Mesothelial cell of epicardium (in vitro differentiated cells): ENCODE data around the gene DEFB114. TPM values are rescaled to one million over a fixed set of nuclear protein-coding genes. Genes with fewer than 3 reads are reported as not detected.

Experiments used
- DNase-seq, 2 experiments: peaks; one replicate each; pipeline ENCODE4 v3.0.0; 2021; ENCODE audit warnings: low spot score in 2 of 2; ENCODE audit not compliant: unreplicated experiment in 2 of 2
- H3K27ac Mint-ChIP-seq: 2 replicates; pipeline ENCODE4 v1.8.0; 2021; ENCODE audit warnings: mixed read lengths
- H3K27me3 Mint-ChIP-seq: 2 replicates; pipeline ENCODE4 v1.8.0; 2021; ENCODE audit warnings: low read depth, mixed read lengths
- H3K36me3 Mint-ChIP-seq: 2 replicates; pipeline ENCODE4 v1.8.0; 2021; ENCODE audit warnings: mixed read lengths
- H3K4me1 Mint-ChIP-seq: 2 replicates; pipeline ENCODE4 v1.8.0; 2021; ENCODE audit warnings: mixed read lengths
- H3K4me3 Mint-ChIP-seq: 2 replicates; pipeline ENCODE4 v1.8.0; 2021; ENCODE audit warnings: mild to moderate bottlenecking, moderate library complexity, mixed read lengths
- H3K9me3 Mint-ChIP-seq: 2 replicates; pipeline ENCODE4 v1.8.0; 2021; ENCODE audit warnings: mixed read lengths
- total RNA-seq: library from RNA; stranded (reverse); gene quantifications from 3 replicates; pipeline ENCODE4 v1.2.1, GENCODE V29; 2021
- TF ChIP-seq, protein P1 (sequence below): fragments of 200-600 bp; sonication (generic); IDR thresholded peaks from one replicate; pipeline ENCODE4 v1.5.0; 2021; ENCODE audit warnings: antibody characterized with exemption; ENCODE audit not compliant: unreplicated experiment

Gene DEFB114
- total RNA-seq, 1 donor from 2014 or later = not detected

DNA sequence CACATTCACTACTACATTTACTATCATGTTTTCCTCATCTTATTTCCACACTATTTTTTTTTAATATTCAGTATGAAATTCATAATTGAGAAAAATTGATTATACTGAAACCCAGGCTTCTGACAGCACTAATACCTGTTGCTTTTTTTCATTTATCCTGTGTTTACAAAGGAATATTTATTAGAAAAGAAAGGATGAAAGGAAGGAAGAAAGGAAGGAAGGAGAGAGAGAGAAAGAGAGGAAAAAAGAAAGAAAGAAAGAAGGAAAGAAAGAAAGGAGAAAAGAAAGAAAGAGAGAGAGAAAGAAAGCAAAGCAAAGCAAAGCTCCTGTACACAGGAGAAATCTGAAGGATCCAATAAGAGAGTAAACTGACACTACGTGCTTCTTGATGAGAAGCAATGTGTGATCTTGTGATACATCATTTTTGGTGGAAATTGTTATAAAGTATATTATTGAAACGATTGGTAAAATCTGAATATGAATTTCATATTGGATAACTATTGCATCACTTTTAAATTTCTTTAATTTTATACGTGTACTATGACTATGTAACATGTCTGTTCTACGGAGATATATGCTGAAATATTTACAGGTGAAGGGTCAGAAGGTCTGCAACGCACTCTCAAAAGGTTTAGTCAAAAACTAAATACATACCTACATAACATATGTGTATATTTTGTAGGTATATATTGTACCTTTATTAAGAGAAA, 43.9 kb downstream of the DEFB114 start:
- no peak for DNase-seq
- Mint-ChIP-seq H3K36me3 (no peaks in the 10 kb centered on the region), H3K9me3 (no peaks in the 10 kb centered on the region), H3K4me1 (peaks cover 4% of the 10 kb centered on the region), H3K27me3 (peaks cover 4% of the 10 kb centered on the region), H3K27ac (no peak overlapping the region), H3K4me3 (no peak overlapping the region)
- TF ChIP-seq, protein P1, sequence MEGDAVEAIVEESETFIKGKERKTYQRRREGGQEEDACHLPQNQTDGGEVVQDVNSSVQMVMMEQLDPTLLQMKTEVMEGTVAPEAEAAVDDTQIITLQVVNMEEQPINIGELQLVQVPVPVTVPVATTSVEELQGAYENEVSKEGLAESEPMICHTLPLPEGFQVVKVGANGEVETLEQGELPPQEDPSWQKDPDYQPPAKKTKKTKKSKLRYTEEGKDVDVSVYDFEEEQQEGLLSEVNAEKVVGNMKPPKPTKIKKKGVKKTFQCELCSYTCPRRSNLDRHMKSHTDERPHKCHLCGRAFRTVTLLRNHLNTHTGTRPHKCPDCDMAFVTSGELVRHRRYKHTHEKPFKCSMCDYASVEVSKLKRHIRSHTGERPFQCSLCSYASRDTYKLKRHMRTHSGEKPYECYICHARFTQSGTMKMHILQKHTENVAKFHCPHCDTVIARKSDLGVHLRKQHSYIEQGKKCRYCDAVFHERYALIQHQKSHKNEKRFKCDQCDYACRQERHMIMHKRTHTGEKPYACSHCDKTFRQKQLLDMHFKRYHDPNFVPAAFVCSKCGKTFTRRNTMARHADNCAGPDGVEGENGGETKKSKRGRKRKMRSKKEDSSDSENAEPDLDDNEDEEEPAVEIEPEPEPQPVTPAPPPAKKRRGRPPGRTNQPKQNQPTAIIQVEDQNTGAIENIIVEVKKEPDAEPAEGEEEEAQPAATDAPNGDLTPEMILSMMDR = no peak

DNA sequence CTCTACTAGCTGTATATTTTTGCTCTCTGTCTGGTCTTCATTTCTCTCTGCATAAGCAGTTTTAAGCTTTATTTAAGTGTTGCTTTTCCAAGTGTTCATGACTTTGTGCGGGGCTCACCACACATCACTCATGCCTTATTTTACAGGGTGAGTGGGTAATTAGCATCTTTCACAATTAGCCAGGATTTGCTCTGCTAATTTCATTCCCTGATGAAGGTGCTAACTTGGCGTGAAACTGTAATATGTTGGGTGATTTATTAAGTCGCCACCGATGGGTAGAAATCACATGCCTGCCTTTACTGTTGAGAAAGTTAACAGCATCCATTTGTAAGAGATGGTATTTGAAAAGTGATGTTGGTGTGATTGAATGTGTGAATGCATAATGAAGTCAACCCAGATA, 44.7 kb downstream of the DEFB114 start:
- H3K9me3 Mint-ChIP-seq = no peaks in the 10 kb centered on the region
- TF ChIP-seq, protein P1 = no peak
- H3K36me3 Mint-ChIP-seq = no peaks in the 10 kb centered on the region
- H3K27me3 Mint-ChIP-seq = peaks cover 4% of the 10 kb centered on the region
- H3K4me1 Mint-ChIP-seq = peaks cover 13% of the 10 kb centered on the region
- DNase-seq = no peak
- H3K4me3 Mint-ChIP-seq = no peak overlapping the region
- H3K27ac Mint-ChIP-seq = no peak overlapping the region

DNA sequence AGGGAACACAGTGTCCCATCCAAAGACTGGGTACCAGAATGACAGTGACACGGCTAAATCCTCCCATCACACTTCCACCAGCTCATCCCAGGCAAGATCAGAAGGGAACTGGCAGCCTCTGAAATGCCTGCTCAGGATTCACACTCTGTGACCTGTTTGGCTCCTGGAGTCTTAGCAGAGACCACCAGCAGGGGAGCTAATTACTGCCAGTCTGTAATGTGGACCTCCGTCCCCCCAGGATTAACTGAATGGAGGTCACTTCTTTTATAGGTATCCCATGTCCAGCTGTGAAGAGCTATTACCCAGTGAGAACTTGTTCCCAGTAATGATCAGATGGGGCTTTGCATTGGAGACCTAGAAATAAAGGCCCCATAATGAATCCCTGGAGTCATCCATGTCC, 45.2 kb downstream of the DEFB114 start:
- Mint-ChIP-seq H3K27ac (no peak overlapping the region), H3K36me3 (no peaks in the 10 kb centered on the region), H3K4me1 (peaks cover 16% of the 10 kb centered on the region), H3K9me3 (no peaks in the 10 kb centered on the region), H3K4me3 (no peak overlapping the region), H3K27me3 (peaks cover 4% of the 10 kb centered on the region)
- TF ChIP-seq, protein P1 = no peak
- DNase-seq = no peak

DNA sequence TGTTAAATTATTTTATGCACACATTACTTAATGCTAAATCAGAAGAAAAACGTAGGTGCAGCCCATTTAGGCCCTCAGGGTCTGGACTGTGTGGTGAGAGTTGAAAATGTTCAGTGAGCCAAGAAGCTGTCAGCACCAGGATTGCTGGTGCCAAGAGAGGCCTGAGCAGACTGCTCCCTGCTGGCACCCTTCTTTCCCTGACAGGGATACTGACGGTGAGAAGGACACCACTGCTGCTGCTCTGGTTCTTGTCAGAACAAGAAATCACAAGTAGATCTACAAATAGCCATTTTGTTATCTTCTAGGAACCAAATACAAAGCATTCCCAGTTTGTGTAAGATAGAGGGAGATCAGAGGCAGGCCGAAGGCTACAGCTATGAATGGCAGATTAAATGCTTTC, 48.9 kb downstream of the DEFB114 start:
- H3K27me3 Mint-ChIP-seq = peaks cover 4% of the 10 kb centered on the region
- peak overlapping the region; percentile 32 for H3K27ac Mint-ChIP-seq
- TF ChIP-seq, protein P1 = no peak
- H3K36me3 Mint-ChIP-seq = no peaks in the 10 kb centered on the region
- no peak for DNase-seq
- peaks cover 23% of the 10 kb centered on the region for H3K4me1 Mint-ChIP-seq
- no peaks in the 10 kb centered on the region for H3K9me3 Mint-ChIP-seq
- no peak overlapping the region for H3K4me3 Mint-ChIP-seq

DNA sequence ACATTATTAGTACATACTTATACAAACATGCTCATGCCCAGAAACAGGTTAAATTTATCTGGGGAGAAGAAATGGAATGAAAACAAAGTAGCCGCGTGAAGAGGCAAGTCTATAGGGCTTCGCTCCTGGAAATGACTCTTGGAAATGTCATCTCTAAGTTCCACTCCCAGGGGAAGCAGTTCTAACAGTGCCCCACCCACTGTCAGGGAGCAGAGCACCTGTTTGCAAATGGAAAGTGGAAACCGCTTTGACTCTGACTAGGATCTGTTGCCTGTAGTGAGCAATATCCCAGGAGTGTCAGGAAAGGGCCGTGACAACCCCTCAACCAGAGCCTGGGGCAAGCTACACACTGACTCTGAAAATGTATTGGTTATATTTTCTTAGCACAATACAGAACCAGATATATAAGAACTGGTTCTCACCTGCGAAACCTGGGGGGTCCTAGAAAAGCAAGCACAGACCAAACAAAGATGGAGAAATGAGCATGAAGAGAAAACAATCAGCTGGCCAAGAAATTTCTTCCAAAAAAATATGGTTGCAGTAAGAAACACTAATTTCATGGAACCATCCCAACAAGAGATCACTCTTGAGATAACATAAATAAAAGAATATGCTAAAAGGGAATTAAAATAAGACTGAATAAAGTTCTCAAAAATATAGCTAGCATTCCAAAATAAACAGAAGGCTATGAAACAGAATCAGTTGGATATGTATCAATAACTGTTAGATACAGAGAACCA, 50.2 kb downstream of the DEFB114 start:
- no peak overlapping the region for H3K4me3 Mint-ChIP-seq
- peaks cover 4% of the 10 kb centered on the region for H3K27me3 Mint-ChIP-seq
- peaks cover 29% of the 10 kb centered on the region for H3K4me1 Mint-ChIP-seq
- no peak overlapping the region for H3K27ac Mint-ChIP-seq
- no peaks in the 10 kb centered on the region for H3K36me3 Mint-ChIP-seq
- no peak for DNase-seq
- TF ChIP-seq, protein P1 = no peak
- no peaks in the 10 kb centered on the region for H3K9me3 Mint-ChIP-seq
